ENCODE results near the gene PAPSS1.
"Not testable (repeated sequence)": the region's sequence is repeated elsewhere in the genome, so short reads cannot be mapped to it uniquely, and the experiment has no call there.

Gene PAPSS1

DNA sequence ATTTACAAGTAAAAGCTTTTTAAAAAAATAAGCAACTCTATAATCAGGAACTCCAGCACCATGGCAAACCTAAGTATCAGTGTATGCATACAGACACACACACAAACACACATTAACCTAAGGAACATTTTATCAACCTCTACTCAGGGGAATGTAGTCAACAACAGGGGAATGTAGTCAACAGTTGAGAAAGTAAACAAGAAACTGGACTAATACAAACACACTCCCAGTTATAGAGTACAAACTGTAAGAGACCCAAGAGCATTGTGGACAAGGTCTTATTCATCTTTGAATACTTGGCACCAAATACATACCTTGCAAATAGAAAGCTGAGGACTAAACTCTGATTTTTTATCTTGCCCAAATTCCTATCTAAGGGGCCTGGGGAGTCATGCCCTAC is 36.2 kb downstream of the PAPSS1 start:
- DNase-seq: no peak

DNA sequence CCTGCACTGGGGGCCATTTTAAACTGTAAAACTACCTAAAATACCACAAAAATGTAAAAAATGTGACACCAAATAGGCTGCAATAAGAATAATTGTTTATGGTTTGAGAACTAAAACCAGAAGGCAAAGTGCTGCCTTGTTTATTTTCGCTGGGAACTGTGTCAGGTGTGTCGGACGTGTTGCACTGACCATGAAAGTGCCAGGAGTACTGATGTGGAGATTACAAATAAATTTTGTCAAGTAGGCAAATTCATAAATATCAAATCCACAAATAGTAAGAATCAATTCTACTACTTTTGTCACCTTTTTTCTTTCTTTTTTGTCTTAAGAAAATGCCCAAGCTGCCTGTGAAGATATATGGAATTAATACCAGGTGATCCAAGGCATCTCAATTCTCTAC is 37.7 kb downstream of the PAPSS1 start:
- DNase-seq: no peak

DNA sequence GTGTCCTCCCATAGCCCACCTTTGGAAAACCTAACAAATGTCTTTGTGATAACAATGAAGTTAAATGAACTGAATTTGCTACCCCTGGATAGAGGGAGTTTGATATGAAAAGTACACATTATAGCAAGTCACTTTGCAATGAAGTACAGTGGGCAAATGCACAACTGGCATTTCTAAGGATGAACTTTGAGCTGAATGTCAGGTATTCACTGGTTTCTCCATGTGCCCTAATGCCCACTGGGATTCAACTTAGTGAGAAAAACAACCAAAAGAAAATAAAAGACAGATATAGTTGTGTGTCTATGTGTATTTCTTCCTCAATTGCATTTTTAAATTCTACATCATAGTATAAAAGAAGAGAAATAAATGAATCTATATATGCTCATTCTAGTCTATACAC is 51.0 kb downstream of the PAPSS1 start:
- no peak for DNase-seq

DNA sequence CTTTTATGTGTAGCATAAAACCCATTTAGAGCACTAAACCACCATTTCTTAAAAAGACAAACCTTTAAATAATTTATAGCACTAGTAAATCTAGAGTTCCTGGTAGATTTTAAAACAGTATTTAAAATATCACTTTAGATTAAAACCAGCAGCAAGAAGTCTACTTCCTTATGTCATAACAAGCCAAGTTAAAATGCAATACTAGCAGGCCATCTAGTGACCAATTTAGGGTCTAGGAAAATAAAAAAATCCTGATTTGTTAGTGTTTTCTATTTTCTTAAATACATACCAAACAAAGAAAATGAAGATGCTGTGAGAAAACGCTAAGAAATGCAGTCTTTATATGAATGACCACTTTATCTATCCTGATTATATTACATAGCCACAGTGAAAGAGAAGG is 53.9 kb downstream of the PAPSS1 start:
- no peak for DNase-seq

DNA sequence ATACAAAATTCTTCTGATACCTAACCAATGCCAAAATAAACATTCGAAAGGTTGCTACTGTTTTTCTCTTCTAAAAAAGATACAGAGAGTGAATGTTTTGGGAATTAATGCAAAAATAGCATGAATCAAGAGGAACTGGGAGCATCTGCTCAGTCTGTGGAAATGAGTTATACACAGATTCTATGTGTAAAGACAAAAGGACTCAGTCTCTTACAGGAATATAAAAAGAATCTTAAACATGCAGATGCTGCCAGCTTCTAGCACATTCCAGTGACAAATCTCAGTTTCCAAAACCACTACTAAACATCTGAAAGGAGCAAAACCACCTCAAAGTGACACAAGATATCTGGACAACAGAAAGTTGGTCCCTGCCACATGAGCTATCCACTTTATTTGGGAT is 55.0 kb downstream of the PAPSS1 start:
- no peak for DNase-seq

DNA sequence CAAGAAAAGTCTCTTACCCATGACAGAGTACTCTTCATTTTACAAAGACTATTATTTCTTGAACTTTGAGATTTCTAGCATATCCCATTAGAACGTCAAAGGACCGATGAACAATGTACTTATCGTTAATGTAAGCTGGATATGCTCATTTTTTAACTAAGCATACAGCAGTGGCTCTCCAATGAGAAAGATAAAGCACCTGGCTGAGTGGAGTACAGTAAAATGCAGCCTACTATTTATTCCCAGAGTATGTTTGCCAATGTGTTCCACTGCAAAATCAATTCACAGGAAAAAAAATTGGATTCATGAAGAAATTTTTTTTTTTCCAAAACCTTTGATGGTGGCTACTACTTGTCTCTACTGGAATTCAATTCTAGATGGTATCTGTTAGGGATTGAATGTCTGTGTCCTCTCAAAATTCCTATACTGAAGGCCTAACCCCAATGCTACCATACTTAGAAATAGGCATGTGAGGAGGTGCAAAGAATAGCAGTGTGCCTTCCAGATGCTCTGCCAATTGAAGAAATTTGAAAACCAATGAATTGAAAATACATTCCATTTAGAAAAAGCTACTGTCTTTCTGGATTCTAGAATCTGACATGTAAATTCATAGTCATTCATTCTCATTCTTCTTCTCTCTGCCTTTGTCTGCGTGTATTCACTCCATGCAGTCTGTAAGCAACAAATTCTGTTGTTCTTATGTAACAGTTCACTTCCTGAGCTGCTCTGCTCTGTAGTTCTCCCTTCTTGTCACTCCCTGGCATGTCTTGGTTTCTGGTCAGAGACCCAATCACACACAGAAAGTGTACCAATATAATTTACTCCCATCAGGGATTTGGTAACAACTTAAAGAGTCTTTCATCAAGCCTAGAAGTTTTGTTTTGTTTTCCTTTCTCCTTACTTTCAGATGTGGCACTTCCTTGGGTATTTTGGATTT is 61.4 kb downstream of the PAPSS1 start:
- DNase-seq: no peak

DNA sequence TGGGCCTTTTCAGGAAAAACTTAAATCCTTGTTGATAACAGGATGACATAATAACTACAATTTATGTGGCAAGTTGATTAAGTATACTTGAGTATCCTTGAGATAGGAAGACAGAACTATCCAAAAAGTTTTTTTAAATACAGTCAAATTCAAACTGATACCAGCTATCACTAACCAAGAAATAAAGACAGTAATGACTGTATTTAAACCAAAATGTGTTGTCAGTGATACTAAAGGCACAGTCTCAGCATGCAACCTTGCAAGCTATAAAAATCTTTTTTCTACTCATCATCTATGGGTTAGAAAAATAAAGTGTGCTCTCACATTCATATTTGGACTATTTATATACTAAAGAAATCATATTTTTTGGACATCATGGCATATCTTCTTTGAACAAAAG is 64.7 kb downstream of the PAPSS1 start:
- no peak for DNase-seq

DNA sequence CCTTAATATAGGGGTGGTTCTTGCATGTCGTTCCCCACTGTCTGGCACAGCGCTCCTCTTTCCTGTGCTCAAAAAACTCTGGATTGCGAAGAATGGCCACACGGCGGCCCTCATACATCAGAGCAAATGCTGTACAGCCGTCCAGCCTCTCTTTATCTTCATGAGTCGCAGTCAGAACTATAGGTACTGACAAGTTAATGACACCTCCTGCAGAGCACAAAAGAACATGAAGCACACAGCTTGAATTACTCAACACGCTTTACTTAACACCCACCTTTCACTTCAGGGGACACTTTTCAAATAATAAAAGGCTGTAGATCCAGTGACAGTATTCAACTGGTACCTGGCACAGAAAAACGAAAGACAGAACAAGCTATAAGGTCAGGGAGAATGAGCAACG is 65.3 kb downstream of the PAPSS1 start:
- DNase-seq: no peak

DNA sequence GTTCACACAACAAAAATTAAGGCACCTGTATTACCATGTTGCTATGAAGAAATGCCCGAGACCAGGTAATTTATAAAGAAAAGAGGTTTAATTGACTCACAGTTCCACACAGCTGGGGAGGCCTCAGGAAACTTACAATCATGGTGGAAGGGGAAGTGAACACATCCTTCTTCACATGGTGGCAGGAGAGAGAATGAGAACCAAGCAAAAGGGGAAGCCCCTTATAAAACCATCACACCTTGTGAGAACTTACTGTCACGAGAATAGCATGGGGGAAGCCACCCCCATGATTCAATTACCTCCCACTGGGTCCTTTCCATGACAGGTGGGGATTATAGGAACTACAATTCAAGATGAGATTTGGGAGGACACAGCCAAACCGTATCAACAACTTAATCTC is 68.6 kb downstream of the PAPSS1 start:
- not testable (repeated sequence) for DNase-seq

DNA sequence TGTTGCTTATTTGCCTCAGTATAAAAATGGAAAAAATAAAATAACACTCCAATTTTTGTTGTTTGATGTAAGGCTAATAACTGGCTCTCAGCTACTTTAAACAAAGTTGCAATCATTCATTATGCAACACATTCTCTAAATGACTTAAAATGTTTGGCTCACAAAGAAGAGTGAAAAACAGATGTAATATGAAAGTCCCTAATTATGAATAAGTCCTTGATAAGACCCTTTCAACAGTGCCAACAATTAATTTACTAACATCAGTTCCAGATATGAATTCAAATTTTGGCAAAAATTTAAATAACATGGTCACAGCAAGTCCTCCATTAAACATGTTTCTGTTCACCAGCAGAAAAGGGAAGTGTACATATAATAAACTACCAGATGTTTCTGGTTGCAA is 69.8 kb downstream of the PAPSS1 start:
- DNase-seq: no peak

DNA sequence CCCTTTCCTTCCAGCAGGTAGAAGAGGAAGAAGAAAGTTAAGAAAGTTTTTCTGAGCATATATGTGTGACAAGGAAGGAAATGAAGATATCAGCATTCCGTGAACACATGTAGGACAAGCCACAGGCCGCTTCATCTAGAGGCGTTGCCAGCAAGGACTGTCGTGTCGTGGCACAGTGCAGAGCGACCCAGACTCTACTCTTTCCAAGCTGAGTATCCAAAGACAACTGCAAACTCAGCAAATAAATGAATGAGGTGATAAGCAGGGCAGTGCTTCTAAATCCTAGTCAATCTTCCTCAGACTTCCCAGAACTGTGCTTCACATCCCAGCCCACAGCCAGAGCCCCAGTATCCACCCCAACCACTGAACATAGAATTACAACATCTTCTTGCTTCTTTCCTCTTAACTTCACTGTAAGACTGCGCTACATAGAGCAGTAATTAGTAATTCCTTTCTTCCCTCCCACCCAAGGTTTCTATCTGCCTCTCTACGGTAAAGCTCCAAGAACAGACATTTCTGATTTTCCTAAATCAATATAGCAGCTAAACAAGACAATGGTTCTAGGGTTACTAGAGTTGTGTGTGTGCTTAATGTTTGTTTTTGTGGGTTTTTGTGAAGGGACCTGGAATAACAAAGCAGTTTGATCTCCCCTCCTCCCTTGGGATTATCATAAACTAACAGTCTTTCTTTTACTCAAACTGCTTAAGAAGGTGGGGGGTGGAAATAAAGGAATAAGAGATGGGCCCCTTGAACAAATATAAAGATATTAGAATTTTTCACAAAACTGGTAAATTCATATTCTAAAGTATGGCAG is 71.6 kb downstream of the PAPSS1 start:
- no peak for DNase-seq

DNA sequence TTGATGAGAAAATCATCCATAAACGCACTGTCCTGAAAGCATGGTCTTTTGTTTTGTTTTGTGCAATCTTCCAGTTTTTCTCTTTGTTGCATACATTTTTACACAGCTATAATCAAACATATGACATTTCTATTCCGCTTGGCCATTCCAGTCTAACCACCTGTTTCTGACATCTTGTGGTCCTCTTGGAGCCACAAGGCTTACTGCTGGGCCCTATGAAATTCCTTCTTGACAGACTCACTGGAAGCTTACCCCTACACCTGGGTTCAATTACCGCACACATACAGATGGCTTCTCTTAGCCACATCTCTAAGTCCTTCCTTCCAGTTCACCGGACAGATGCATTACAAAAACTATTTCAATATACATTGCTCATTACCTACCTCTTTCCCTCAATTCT is 72.4 kb downstream of the PAPSS1 start:
- DNase-seq: no peak

DNA sequence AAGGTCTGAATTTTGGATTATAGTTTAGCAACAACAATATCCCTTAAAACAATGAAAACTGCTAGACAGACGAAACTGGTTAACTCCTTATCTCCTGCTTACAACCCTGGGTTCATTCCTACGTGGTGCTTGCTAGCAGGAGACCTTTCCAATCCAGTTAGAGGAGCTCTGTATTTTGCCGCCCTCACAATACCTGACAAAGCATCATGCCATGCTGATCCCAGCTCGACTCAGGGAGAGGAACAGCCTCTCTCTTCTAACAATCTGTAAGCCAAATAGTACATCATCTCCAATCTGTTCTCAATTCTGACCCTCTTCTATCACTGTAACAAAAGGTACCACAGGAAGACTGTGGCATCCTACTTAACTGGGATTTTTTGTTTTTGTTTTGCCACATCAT is 74.4 kb downstream of the PAPSS1 start:
- no peak for DNase-seq

DNA sequence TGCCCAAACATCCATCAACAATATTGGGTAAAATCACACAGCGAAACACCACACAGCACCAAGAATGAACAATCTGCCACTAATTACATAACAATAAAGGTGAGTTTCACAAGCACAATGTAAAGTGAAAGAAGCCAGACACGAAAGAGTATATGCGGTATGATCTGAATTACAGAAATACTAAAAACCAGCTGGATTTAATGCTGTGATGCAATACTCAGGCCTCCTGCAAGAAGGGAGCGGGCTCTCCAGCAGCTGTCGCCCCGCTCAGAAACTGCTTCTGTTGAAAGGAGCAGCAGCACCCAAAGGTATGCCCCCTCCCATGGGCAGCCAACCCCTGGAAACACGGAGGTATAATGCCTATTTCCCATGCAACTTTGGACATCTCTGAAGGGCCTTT is 77.0 kb downstream of the PAPSS1 start:
- DNase-seq: no peak

DNA sequence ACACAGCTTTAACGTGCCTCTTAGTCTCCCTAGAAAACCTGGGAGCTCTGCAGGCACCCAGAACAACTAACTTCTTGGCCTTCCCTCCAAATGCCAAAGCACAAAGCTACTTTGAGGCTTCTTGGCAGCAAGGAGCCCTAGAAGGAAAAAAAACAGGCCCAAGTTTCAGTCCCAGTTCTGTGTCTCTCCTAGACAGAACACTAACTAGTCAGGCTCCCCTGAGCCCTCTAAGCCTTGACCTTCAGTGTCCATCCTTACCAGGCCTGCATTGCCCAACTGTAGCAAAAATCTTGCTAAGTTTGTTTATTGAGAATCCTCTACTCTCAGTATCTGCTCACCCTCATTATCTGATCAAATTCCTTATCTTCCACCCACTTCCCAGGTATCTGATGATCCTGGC is 79.2 kb downstream of the PAPSS1 start:
- DNase-seq: no peak

DNA sequence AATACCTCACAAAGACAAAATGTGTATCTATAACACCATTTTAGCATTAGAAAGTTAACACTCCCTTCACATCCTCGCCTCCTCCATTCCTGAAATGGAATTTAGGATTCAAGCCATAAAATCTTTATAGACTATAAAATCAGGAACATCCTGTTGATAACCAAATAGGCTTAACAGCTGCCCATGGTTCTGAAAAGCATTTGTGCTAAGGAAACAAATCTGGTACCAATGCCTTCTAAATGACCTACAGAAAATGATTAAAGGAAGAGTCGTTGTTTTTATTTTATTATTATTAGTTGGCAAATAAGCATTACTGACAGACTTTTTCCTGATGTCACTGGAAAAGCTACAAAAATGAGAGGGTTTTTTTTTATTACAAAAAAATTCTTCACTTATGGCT is 79.8 kb downstream of the PAPSS1 start:
- no peak for DNase-seq

DNA sequence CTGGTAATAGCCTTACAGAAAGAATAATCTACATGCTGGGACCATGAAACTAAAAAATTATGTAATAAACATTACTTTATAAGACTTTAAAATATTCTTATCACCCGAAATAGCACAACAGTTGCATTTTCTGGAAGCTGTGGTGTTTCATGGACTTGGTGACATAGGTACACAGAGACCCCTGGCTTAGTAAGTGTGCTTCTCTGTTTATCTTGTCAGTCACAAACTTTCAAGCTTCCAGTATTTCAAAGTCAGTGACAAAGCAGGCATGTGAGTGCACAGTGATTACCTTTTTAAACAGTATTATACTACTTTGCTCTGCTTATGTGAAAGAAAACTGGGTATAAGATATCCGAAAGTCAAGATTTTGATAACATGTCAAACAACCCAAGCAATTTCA is 84.3 kb downstream of the PAPSS1 start:
- DNase-seq: no peak

DNA sequence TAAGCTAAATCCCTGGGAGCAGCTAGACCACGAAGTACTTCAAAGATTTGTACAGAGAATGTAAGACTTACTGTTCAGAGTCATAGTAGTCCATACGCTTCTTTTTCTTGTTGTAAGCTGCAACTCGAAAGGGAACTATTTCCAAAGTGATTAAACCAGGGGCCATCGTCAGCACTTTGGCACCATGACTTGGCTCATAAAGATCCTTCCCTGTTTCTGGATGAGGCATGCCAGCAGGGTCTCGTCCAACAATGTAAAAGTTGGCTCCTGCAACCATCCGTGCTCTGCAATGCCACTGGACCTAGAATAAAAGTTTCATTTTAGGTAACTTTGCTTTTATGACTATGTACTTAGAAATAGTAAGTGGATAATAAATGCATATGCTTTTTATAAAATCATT is 88.5 kb downstream of the PAPSS1 start:
- DNase-seq: no peak

DNA sequence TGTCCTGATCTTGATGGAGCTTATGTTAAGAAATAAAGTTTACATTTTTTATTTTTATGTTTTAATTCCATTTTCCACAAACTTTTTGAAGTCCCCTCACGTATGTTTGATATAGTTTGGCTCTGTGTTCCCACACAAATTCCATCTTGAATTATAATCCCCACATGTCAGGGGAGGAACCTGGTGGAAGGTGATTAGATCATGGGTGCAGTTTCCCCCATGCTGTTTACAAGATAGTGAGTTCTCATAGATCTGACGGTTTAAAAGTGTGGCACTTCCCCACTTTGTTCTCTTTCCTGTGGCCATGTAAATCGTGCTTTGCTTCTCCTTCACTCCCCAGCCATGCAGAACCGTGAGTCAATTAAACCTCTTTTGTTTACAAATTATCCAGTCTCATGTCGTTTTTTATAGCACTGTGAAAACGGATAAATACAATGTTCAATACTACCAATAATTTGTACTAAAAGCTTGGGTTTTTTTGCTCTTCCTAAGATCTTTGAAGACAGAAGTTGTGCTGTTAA is 89.8 kb downstream of the PAPSS1 start:
- no peak for DNase-seq

DNA sequence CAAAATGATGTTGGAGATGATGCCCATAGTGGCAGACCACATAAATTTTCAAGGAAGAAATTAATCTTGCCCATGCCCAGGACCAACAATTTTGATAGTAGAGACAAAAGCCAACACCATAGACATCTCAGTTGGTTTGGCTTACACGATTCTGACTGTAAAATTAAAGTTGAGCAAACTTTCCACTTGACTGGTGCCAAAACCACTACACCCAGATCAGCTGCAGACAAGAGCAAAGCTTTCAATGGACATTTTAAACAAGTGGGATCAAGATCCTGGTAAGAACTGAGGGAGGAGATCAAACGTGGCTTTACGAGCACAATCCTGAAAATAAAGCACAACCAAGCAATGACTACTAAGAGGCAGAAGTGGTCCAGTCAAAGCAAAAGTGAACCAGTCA is 90.7 kb downstream of the PAPSS1 start:
- no peak for DNase-seq

DNA sequence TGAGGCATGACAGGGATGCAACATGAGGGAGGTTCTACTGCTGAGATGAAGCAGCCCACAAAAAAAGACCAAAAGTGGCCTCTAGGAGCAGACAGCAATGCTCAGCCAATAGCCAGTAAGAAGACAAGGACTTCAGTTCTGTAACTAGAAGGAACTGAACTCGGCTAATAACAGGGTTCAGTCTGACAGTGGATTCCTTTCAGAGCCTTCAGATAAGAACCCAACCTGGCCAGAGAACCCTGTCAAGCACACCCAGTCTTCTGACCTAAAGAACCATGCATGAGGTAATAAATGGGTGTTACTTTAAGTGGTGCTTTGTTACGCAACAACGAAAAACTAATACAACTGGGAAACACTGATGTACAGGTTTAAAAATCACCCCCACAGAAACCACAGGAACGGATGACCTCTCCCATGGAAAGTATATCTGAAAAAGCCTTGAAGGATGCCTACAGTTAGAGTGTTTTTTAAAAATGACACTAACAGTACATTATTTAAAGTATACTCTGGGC is 94.6 kb downstream of the PAPSS1 start:
- no peak for DNase-seq

DNA sequence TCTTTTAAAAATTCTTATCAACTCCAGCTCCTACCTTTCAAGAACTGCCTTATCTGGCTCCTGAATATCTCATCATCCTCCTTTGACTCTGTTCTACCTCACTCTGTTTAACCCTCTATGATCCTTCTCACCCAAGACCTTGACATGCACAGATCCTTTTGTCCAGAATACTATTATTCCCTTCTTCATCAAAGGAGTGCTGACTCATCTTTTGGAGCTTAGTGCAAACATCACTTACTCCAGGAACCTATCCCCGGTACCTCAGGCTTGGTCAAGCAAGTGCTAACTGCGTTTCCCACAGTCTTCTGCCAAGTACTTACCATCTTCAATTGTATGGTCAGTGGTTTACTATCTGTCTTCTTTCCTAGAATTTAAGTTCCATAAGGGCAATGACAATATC is 96.0 kb downstream of the PAPSS1 start:
- no peak for DNase-seq

DNA sequence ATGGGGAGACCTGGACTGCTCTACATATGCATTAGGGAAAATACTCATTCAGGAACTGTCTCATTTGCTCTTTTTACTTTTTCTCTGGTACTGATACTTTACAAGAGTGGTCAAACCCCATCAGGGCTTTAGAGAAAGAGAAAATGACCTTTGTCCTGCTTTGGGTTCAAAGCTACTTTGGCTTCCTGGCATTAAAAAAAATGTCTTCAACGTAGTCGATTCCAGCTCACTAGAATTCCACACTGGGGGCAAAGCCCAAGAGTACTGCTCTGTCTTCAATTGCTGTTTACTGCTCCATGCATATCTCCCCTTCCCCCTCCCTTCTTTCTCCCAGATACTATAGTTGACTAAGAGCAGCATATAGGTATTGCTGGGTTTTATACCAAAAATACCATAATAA is 98.0 kb downstream of the PAPSS1 start:
- DNase-seq: no peak

DNA sequence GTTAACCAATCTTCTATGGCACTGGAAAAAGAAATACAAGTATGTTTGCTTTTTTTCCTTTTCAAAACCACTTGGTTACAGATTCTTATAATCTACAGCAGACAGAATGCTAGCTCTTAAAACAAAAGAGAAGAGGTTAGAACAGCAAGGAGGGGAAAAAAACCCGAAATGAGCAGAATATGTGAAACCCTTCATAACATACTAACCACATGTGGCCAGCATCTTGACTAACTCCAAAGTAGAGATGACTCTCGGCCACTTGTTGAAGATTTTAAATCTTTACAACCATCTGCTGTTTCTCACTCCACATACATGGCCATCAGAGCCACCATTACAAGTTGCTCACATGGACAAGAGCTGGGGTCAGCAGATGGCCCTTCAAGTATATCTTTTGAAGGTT is 100.3 kb downstream of the PAPSS1 start:
- no peak for DNase-seq
